HL-60 (cell line): ENCODE results near the gene PATE3.

Experiments used
- DNase-seq, 2 experiments: peaks; one replicate each; pipeline ENCODE4 v3.0.0-alpha.2; 2010 to 2020; ENCODE audit warnings: low read depth in 1 of 2, low spot score in 1 of 2
- H3K27ac ChIP-seq: fragments of 250-450 bp; sonication (Bioruptor Pico); replicated peaks from 2 replicates; pipeline ENCODE4 v1.5.1; 2020; ENCODE audit warnings: mild to moderate bottlenecking, moderate library complexity
- H3K27me3 ChIP-seq: fragments of 250-450 bp; sonication (Bioruptor Pico); 2 replicates; pipeline ENCODE4 v1.5.1; 2021; ENCODE audit warnings: mild to moderate bottlenecking, moderate library complexity; ENCODE audit not compliant: insufficient read depth, poor library complexity, severe bottlenecking
- H3K4me3 ChIP-seq: replicated peaks from 2 replicates; pipeline ENCODE4 v1.5.1; 2011; ENCODE audit warnings: mild to moderate bottlenecking, control low read depth, low read length; ENCODE audit not compliant: insufficient read depth
- CTCF ChIP-seq: IDR thresholded peaks from one replicate; pipeline ENCODE4 v1.5.1; 2011; ENCODE audit warnings: low read length, control low read depth, inconsistent platforms; ENCODE audit not compliant: insufficient read depth
- GABPA ChIP-seq: IDR thresholded peaks from 2 replicates; pipeline ENCODE4 v1.6.1; 2012; ENCODE audit warnings: low read depth
- POLR2AphosphoS5 ChIP-seq: IDR thresholded peaks from 2 replicates; pipeline ENCODE4 v1.6.1; 2012; ENCODE audit warnings: low read depth
- SPI1 ChIP-seq: IDR thresholded peaks from 2 replicates; pipeline ENCODE4 v1.6.1; 2012; ENCODE audit warnings: low read depth, mild to moderate bottlenecking, borderline replicate concordance
- TF ChIP-seq, protein P1 (sequence below): IDR thresholded peaks from 2 replicates; pipeline ENCODE4 v1.6.1; 2012; ENCODE audit warnings: low read depth; ENCODE audit not compliant: insufficient replicate concordance

Gene PATE3

DNA sequence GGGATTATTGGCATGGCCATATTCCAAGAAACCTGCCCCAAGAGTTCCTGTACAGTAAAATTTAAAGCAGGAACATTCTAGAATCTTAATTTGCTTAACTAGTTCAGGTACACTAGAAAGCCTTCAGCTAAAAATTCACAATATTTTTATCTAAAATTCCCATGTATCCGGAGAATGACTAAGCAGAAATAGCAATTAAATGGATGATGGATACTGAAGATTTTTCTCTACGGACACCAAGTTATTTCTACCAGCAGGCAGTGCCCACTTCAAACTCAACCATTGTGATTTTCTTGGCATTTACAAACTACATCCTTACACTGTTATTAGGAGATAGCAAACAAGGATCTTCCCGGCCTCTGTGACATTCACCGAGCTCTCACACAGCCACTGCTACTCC, 2.9 kb downstream of the PATE3 start:
- Histone ChIP-seq H3K27me3 (no peaks in the 10 kb centered on the region), H3K4me3 (no peak overlapping the region), H3K27ac (no peak overlapping the region)
- TF ChIP-seq POLR2AphosphoS5 = no peak
- TF ChIP-seq, protein P1, sequence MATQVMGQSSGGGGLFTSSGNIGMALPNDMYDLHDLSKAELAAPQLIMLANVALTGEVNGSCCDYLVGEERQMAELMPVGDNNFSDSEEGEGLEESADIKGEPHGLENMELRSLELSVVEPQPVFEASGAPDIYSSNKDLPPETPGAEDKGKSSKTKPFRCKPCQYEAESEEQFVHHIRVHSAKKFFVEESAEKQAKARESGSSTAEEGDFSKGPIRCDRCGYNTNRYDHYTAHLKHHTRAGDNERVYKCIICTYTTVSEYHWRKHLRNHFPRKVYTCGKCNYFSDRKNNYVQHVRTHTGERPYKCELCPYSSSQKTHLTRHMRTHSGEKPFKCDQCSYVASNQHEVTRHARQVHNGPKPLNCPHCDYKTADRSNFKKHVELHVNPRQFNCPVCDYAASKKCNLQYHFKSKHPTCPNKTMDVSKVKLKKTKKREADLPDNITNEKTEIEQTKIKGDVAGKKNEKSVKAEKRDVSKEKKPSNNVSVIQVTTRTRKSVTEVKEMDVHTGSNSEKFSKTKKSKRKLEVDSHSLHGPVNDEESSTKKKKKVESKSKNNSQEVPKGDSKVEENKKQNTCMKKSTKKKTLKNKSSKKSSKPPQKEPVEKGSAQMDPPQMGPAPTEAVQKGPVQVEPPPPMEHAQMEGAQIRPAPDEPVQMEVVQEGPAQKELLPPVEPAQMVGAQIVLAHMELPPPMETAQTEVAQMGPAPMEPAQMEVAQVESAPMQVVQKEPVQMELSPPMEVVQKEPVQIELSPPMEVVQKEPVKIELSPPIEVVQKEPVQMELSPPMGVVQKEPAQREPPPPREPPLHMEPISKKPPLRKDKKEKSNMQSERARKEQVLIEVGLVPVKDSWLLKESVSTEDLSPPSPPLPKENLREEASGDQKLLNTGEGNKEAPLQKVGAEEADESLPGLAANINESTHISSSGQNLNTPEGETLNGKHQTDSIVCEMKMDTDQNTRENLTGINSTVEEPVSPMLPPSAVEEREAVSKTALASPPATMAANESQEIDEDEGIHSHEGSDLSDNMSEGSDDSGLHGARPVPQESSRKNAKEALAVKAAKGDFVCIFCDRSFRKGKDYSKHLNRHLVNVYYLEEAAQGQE = no peak
- no peak for DNase-seq

- no peak for DNase-seq
- no peak for TF ChIP-seq CTCF
- no peak for TF ChIP-seq SPI1
- TF ChIP-seq, protein P1 = no peak
- no peak for TF ChIP-seq GABPA
- TF ChIP-seq POLR2AphosphoS5 = no peak
- Histone ChIP-seq H3K27me3 (no peaks in the 10 kb centered on the region), H3K27ac (no peak overlapping the region), H3K4me3 (no peak overlapping the region)
Observed at GRCh38 chr11:125797641-125798040, 9.7 kb downstream of the PATE3 start.

DNA sequence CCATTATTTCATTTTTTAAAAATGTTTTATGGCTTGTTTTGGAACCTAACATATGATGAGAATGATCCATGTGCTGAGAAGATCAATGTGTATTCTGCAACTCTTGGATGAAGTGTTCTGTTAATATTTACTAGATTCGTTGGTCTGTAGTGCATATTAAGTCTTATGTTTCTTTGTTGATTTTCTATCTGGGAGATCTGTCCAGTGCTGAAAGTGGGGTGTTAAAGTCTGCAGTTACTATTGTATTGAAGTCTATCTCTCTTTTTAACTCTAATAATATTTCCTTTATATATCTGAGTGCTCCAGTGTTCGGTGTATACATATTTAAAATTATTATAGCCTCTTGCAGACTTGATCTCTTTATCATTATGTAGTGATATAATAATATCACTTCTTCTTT, 11.9 kb downstream of the PATE3 start:
- H3K27me3 ChIP-seq = no peaks in the 10 kb centered on the region
- H3K27ac ChIP-seq = no peak overlapping the region
- DNase-seq = no peak
- TF ChIP-seq GABPA = no peak
- no peak for TF ChIP-seq SPI1
- TF ChIP-seq POLR2AphosphoS5 = no peak
- TF ChIP-seq CTCF = no peak
- TF ChIP-seq, protein P1 = peak; percentile 86
- no peak overlapping the region for H3K4me3 ChIP-seq

- no peaks in the 10 kb centered on the region for H3K27me3 ChIP-seq
Observed at GRCh38 chr11:125802387-125802786, 14.5 kb downstream of the PATE3 start.

More at GRCh38 chr11:125802387-125802786, 14.5 kb downstream of the PATE3 start:
- Histone ChIP-seq H3K4me3 (no peak overlapping the region), H3K27ac (no peak overlapping the region)
- no peak for TF ChIP-seq GABPA
- TF ChIP-seq CTCF = no peak
- TF ChIP-seq, protein P1 = no peak
- TF ChIP-seq POLR2AphosphoS5 = no peak
- TF ChIP-seq SPI1 = no peak
- DNase-seq = no peak
